A673 (cell line): ENCODE measurements around the gene ARHGAP44. TPM values are rescaled to one million over a fixed set of nuclear protein-coding genes. Genes with fewer than 3 reads are reported as not detected.

Experiments
- BruUV-seq: library from RNA; stranded (reverse); fragments of 400-500 nt; replicated peaks from 2 replicates; lab custom pipeline; 2021; lab: Mats Ljungman, UMichigan
- CTCF ChIA-PET: fragments of 300-600 bp; sonication (Branson Sonifier 250); formaldehyde crosslinking; loops from one replicate; lab custom pipeline; 2022; ENCODE audit warnings: antibody characterized with exemption; lab: Charles Lee
- POLR2A ChIA-PET: fragments of 300-600 bp; sonication (Branson Sonifier 250); formaldehyde crosslinking; loops from one replicate; lab custom pipeline; 2022; ENCODE audit warnings: antibody characterized with exemption; ENCODE audit not compliant: low non-redundant PET; lab: Charles Lee
- DNase-seq: peaks from one replicate; pipeline ENCODE4 v3.0.0-alpha.2; 2015; ENCODE audit warnings: low spot score
- H3K27ac ChIP-seq: fragments of 200-600 bp; sonication (generic); 2 replicates; pipeline ENCODE4 v1.5.1; 2016; ENCODE audit warnings: mixed run types, low read depth, mild to moderate bottlenecking, mixed read lengths, antibody characterized with exemption, low read length; ENCODE audit not compliant: poor library complexity, severe bottlenecking
- H3K27me3 ChIP-seq: fragments of 200-600 bp; sonication (generic); replicated peaks from 2 replicates; pipeline ENCODE4 v1.6.1; 2017; ENCODE audit warnings: mixed run types, low read depth, mild to moderate bottlenecking, mixed read lengths, antibody characterized with exemption, low read length; ENCODE audit not compliant: insufficient read depth, poor library complexity
- H3K36me3 ChIP-seq: fragments of 200-600 bp; sonication (generic); 2 replicates; pipeline ENCODE4 v1.6.1; 2016; ENCODE audit warnings: mixed run types, mild to moderate bottlenecking, mixed read lengths, antibody characterized with exemption, low read length; ENCODE audit not compliant: insufficient read depth, poor library complexity, severe bottlenecking
- H3K4me1 ChIP-seq: fragments of 200-600 bp; sonication (generic); 2 replicates; pipeline ENCODE4 v1.6.1; 2017; ENCODE audit warnings: mixed run types, mild to moderate bottlenecking, mixed read lengths, antibody characterized with exemption, low read length; ENCODE audit not compliant: insufficient read depth, poor library complexity, severe bottlenecking
- H3K4me3 ChIP-seq: fragments of 200-600 bp; sonication (generic); 2 replicates; pipeline ENCODE4 v1.5.1; 2016; ENCODE audit warnings: low read depth, mixed run types, mild to moderate bottlenecking, mixed read lengths, low read length; ENCODE audit not compliant: poor library complexity, severe bottlenecking
- H3K9me3 ChIP-seq: fragments of 200-600 bp; sonication (generic); 2 replicates; pipeline ENCODE4 v1.6.1; 2016; ENCODE audit warnings: mixed run types, low read depth, mild to moderate bottlenecking, mixed read lengths, antibody characterized with exemption, low read length; ENCODE audit not compliant: poor library complexity, severe bottlenecking
- EZH2 ChIP-seq: fragments of 200-600 bp; sonication (generic); IDR thresholded peaks from 2 replicates; pipeline ENCODE4 v1.6.1; 2017; ENCODE audit warnings: borderline replicate concordance, low read depth, mild to moderate bottlenecking, mixed read lengths, antibody characterized with exemption, low read length; ENCODE audit not compliant: poor library complexity, severe bottlenecking
- intact Hi-C: fragments of 100-400 bp; cut with micrococcal nuclease; formaldehyde crosslinking; loops from one replicate; pipeline ENCODE4 v1.10.0; 2022; ENCODE audit not compliant: unreplicated experiment
- total RNA-seq: library from RNA; stranded (reverse); gene quantifications from 2 replicates; pipeline ENCODE4 v1.2.3, GENCODE V29; 2021
- TF ChIP-seq, protein P1 (sequence below): fragments of 300-800, 200-600 bp; sonication (generic); conservative IDR thresholded peaks from 2 replicates; pipeline ENCODE4 v1.5.1; 2017; ENCODE audit warnings: low read depth, mild to moderate bottlenecking, antibody characterized with exemption, low read length, moderate library complexity, mixed read lengths

Gene ARHGAP44
- total RNA-seq, 1 experiment from 2014 or later, result 0.49 TPM

DNA sequence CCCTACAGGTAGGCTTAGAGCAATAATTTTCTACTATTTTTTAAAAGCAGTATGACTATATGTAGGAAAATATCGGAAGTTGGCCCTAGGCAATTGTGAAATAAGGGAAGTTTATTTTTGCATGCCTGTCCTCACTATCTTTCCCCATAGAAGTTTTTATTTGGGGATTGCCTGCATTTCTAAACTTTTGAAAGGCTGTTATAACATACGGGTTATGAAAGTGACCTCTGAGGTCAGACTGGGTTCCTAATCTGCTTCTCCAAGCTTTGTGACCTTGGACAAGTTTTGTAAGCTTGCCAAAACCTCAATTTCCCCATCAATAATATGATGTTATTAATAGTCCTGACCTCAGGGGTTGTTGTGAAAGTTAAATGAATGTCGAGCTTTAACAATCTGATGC lies 67.1 kb downstream of the ARHGAP44 start:
- Histone ChIP-seq H3K36me3 (no peaks in the 10 kb centered on the region), H3K4me1 (no peaks in the 10 kb centered on the region), H3K27ac (no peak overlapping the region), H3K4me3 (no peak overlapping the region), H3K27me3 (no peaks in the 10 kb centered on the region), H3K9me3 (no peaks in the 10 kb centered on the region)
- TF ChIP-seq, protein P1, sequence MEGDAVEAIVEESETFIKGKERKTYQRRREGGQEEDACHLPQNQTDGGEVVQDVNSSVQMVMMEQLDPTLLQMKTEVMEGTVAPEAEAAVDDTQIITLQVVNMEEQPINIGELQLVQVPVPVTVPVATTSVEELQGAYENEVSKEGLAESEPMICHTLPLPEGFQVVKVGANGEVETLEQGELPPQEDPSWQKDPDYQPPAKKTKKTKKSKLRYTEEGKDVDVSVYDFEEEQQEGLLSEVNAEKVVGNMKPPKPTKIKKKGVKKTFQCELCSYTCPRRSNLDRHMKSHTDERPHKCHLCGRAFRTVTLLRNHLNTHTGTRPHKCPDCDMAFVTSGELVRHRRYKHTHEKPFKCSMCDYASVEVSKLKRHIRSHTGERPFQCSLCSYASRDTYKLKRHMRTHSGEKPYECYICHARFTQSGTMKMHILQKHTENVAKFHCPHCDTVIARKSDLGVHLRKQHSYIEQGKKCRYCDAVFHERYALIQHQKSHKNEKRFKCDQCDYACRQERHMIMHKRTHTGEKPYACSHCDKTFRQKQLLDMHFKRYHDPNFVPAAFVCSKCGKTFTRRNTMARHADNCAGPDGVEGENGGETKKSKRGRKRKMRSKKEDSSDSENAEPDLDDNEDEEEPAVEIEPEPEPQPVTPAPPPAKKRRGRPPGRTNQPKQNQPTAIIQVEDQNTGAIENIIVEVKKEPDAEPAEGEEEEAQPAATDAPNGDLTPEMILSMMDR, result no peak
- no peak for TF ChIP-seq EZH2
- no TSS peak for BruUV-seq
- ChIA-PET POLR2A (no interaction called here), CTCF (no interaction called here)
- DNase-seq, result no peak
- intact Hi-C loops, result loop anchor here (5.0 kb wide), 1 partner anchor 51 kb away; no protein-coding TSS in a partner anchor

DNA sequence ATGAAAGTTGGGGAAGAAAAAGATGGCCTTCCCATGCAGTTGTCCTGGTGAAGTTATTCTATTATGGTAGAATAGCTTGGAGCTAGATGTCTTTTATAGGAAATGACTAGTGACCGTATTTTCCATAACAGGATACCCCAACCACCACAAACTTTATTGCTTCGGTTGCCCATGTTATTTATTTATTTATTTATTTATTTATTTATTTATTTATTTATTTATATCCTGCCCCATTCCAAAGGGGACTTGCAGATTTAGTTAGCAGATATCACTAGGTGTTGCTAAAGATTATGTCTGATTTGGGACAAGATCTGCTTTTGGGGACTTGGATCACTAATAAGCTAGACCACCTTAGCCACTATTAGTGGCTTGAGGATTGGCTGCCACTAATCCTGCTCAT lies 68.3 kb downstream of the ARHGAP44 start:
- no TSS peak for BruUV-seq
- no peak overlapping the region for H3K4me3 ChIP-seq
- no peaks in the 10 kb centered on the region for H3K27me3 ChIP-seq
- DNase-seq, result no peak
- TF ChIP-seq, protein P1, result no peak
- TF ChIP-seq EZH2, result no peak
- CTCF ChIA-PET, result no interaction called here
- no peaks in the 10 kb centered on the region for H3K9me3 ChIP-seq
- no peaks in the 10 kb centered on the region for H3K36me3 ChIP-seq
- no peaks in the 10 kb centered on the region for H3K4me1 ChIP-seq
- H3K27ac ChIP-seq, result no peak overlapping the region
- POLR2A ChIA-PET, result no interaction called here
- intact Hi-C loops, result loop anchor here (5.0 kb wide), 1 partner anchor 50 kb away; no protein-coding TSS in a partner anchor

DNA sequence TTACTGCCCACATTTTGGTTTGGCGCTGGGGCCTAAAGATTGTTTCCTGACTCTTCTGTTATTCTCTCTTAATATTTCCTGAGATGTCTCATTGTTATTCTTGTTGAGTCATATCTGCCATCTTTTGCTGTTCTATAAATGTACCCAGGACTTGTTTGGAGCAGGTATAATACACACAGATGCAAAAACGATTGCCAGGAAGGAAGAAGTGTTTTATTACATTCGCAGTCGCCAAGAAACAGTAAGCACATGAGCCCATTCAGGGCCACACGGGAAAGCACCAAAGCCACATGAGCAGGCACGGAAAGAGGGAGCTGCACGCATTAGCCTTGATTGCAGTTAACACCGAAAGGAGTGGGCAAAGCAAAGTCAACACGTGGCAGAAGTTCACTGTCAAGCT lies 70.2 kb downstream of the ARHGAP44 start:
- DNase-seq, result no peak
- Histone ChIP-seq H3K36me3 (no peaks in the 10 kb centered on the region), H3K4me1 (no peaks in the 10 kb centered on the region), H3K9me3 (no peaks in the 10 kb centered on the region), H3K4me3 (no peak overlapping the region), H3K27ac (no peak overlapping the region), H3K27me3 (no peaks in the 10 kb centered on the region)
- no TSS peak for BruUV-seq
- no peak for TF ChIP-seq EZH2
- TF ChIP-seq, protein P1, result no peak
- intact Hi-C loops, result loop anchor here (5.0 kb wide), 1 partner anchor 48 kb away; no protein-coding TSS in a partner anchor
- ChIA-PET POLR2A (no interaction called here), CTCF (no interaction called here)
